Measurements from ENCODE around the gene DGCR6L. TPM values are rescaled to one million over a fixed set of nuclear protein-coding genes. Genes with fewer than 3 reads are reported as not detected.
"Not testable (repeated sequence)": the region's sequence is repeated elsewhere in the genome, so short reads cannot be mapped to it uniquely, and the experiment has no call there.

DGCR6L gene
- total and polyA plus RNA-seq, 2 experiments from 2014 or later, result 84.6 to 111 TPM

DNA sequence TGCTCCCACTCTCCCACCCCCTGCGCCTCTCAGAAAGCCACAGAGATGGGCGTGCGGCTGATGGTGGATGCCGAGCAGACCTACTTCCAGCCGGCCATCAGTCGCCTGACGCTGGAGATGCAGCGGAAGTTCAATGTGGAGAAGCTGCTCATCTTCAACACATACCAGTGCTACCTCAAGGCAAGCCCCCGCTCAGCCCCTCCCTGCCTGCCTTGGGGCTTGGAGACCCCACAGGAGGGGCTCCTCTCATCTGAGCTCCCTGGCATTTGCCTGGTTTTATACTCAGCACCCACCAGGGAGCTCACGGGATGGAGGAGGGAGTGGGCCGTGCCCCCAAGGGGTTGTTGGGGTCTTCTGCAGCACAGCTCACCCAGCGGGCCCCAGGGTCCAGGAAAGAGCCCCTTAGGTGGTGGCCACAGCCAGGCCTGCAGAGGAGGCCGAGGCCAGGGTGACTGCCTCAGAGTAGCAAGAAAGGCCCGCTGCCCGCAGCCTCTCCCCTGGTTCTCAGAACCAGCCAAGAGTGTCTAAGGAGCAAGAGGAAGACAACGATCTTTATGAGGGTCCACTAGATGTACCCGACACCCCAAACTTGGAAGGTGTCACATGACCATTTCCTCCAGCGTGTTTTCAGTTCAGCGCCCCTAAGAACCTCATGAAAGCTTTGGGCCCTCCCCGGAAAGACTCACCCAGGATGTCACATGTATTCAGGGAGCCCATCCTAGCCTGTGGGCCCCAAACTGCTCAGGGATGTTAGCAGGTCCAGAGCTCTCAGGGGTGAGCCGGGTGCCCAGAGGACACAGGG is 13.0 kb downstream of the DGCR6L start:
- H3K36me3 ChIP-seq (ENCODE audit: low read depth); H2AFZ ChIP-seq; H3K4me2 ChIP-seq (ENCODE audit: unreplicated experiment); DNase-seq; H4K20me1 ChIP-seq (ENCODE audit: insufficient read depth); H3K79me2 ChIP-seq (ENCODE audit: insufficient read depth); H3K4me1 ChIP-seq (ENCODE audit: insufficient read depth); H3K9me3 ChIP-seq (ENCODE audit: low read depth); H3K27ac ChIP-seq; H3F3A ChIP-seq (ENCODE audit: insufficient read depth); H3K9me2 ChIP-seq (ENCODE audit: insufficient read depth); H3K9ac ChIP-seq; H3K27me3 ChIP-seq (replicated peaks; ENCODE audit: insufficient read depth); H3K4me3 ChIP-seq; in situ Hi-C loops (cut with MboI): not testable (repeated sequence)
- WGBS, 2 experiments (ENCODE audit: low coverage in 1 of 2, low lambda C conversion rate in 2 of 2, missing lambda C conversion rate in 2 of 2), result 64 to 67% methylated on average over 18 to 20 of the region's 21 CpGs

- H3K27ac ChIP-seq, result no peak overlapping the region
- no peaks in the 10 kb centered on the region for H3F3A ChIP-seq (ENCODE audit: insufficient read depth)
- no peak for DNase-seq
- no peak overlapping the region for H2AFZ ChIP-seq
- H3K9ac ChIP-seq, result no peak overlapping the region
- H3K79me2 ChIP-seq (ENCODE audit: insufficient read depth), result no peaks in the 10 kb centered on the region
- H3K9me3 ChIP-seq (ENCODE audit: low read depth), result no peaks in the 10 kb centered on the region
- no peak overlapping the region for H3K4me2 ChIP-seq (ENCODE audit: unreplicated experiment)
- 44 to 54% methylated on average over 17 to 20 of the region's 21 CpGs for WGBS, 2 experiments (ENCODE audit: low coverage in 1 of 2, low lambda C conversion rate in 2 of 2, missing lambda C conversion rate in 2 of 2)
- TF ChIP-seq EZH2phosphoT487 (IDR thresholded peaks at IDR 0.05; ENCODE audit: insufficient read depth, low read depth), result no peak
- TF ChIP-seq EZH2 (IDR thresholded peaks at IDR 0.05; ENCODE audit: insufficient read depth, poor library complexity, severe bottlenecking), result no peak
- no peaks in the 10 kb centered on the region for H4K20me1 ChIP-seq (ENCODE audit: insufficient read depth)
- in situ Hi-C loops (cut with MboI), result no loop called here
- no peaks in the 10 kb centered on the region for H3K36me3 ChIP-seq (ENCODE audit: low read depth)
- no peaks in the 10 kb centered on the region; the same call in 1 of the 2 replicates for H3K27me3 ChIP-seq (replicated peaks; ENCODE audit: insufficient read depth)
- H3K9me2 ChIP-seq (ENCODE audit: insufficient read depth), result no peaks in the 10 kb centered on the region
- H3K4me3 ChIP-seq, result no peak overlapping the region
- H3K4me1 ChIP-seq (ENCODE audit: insufficient read depth), result peaks cover 7% of the 10 kb centered on the region
Observed at GRCh38 chr22:20305894-20306645, 13.8 kb downstream of the DGCR6L start.

GRCh38 chr22:20305230-20305893 is 14.5 kb downstream of the DGCR6L start:
- H3K9ac ChIP-seq; H3K79me2 ChIP-seq (ENCODE audit: insufficient read depth); H3F3A ChIP-seq (ENCODE audit: insufficient read depth); H3K9me2 ChIP-seq (ENCODE audit: insufficient read depth); H3K36me3 ChIP-seq (ENCODE audit: low read depth); H3K4me2 ChIP-seq (ENCODE audit: unreplicated experiment); DNase-seq; H3K4me1 ChIP-seq (ENCODE audit: insufficient read depth); H2AFZ ChIP-seq; H3K27me3 ChIP-seq (replicated peaks; ENCODE audit: insufficient read depth); H3K4me3 ChIP-seq; in situ Hi-C loops (cut with MboI); H4K20me1 ChIP-seq (ENCODE audit: insufficient read depth); H3K27ac ChIP-seq; H3K9me3 ChIP-seq (ENCODE audit: low read depth): not testable (repeated sequence)
- 74 to 75% methylated on average over 9 to 12 of the region's 12 CpGs for whole genome bisulfite sequencing, 2 experiments (ENCODE audit: low coverage in 1 of 2, low lambda C conversion rate in 2 of 2, missing lambda C conversion rate in 2 of 2)

- Histone ChIP-seq H2AFZ (no peak overlapping the region), H3K9ac (no peak overlapping the region), H3K9me3 (ENCODE audit: low read depth) (no peaks in the 10 kb centered on the region), H3K4me2 (ENCODE audit: unreplicated experiment) (no peak overlapping the region), H3K4me3 (no peak overlapping the region), H3K27me3 (replicated peaks; ENCODE audit: insufficient read depth) (no peaks in the 10 kb centered on the region; the same call in 1 of the 2 replicates), H4K20me1 (ENCODE audit: insufficient read depth) (no peaks in the 10 kb centered on the region), H3K9me2 (ENCODE audit: insufficient read depth) (no peaks in the 10 kb centered on the region), H3K79me2 (ENCODE audit: insufficient read depth) (no peaks in the 10 kb centered on the region), H3K4me1 (ENCODE audit: insufficient read depth) (no peaks in the 10 kb centered on the region), H3K27ac (no peak overlapping the region), H3F3A (ENCODE audit: insufficient read depth) (no peaks in the 10 kb centered on the region), H3K36me3 (ENCODE audit: low read depth) (no peaks in the 10 kb centered on the region)
- in situ Hi-C loops (cut with MboI), result no loop called here
- DNase-seq, result no peak
- 79 to 81% methylated on average over 9 of the region's 9 CpGs for WGBS, 2 experiments (ENCODE audit: low coverage in 1 of 2, low lambda C conversion rate in 2 of 2, missing lambda C conversion rate in 2 of 2)
- TF ChIP-seq EZH2 (IDR thresholded peaks at IDR 0.05; ENCODE audit: insufficient read depth, poor library complexity, severe bottlenecking) (no peak), EZH2phosphoT487 (IDR thresholded peaks at IDR 0.05; ENCODE audit: insufficient read depth, low read depth) (no peak)
Observed at GRCh38 chr22:20304646-20305045, 15.2 kb downstream of the DGCR6L start.

- H4K20me1 ChIP-seq (ENCODE audit: insufficient read depth); H3K79me2 ChIP-seq (ENCODE audit: insufficient read depth); H3F3A ChIP-seq (ENCODE audit: insufficient read depth); H3K4me2 ChIP-seq (ENCODE audit: unreplicated experiment); H3K9me2 ChIP-seq (ENCODE audit: insufficient read depth); H3K36me3 ChIP-seq (ENCODE audit: low read depth); H3K4me3 ChIP-seq; H3K9me3 ChIP-seq (ENCODE audit: low read depth); H3K27ac ChIP-seq; in situ Hi-C loops (cut with MboI); H3K4me1 ChIP-seq (ENCODE audit: insufficient read depth); H2AFZ ChIP-seq; DNase-seq; H3K9ac ChIP-seq; H3K27me3 ChIP-seq (replicated peaks; ENCODE audit: insufficient read depth): not testable (repeated sequence)
- 49 to 50% methylated on average over 3 to 7 of the region's 7 CpGs for WGBS, 2 experiments (ENCODE audit: low coverage in 1 of 2, low lambda C conversion rate in 2 of 2, missing lambda C conversion rate in 2 of 2)
Observed at GRCh38 chr22:20303229-20303534, 16.7 kb downstream of the DGCR6L start.
